Ascending aorta (tissue), 2 donors: ENCODE results near the gene HCST. TPM values are rescaled to one million over a fixed set of nuclear protein-coding genes. Genes with fewer than 3 reads are reported as not detected.

Source experiments
- DNase-seq, 2 donors: peaks; one replicate each; pipeline ENCODE4 v3.0.0-alpha.2; 2019; ENCODE audit warnings: low spot score in 2 of 2
- H3K27ac ChIP-seq, 2 donors: fragments of 200-600 bp; sonication (generic); one replicate each; pipeline ENCODE4 v1.5.1; 2016 to 2017; ENCODE audit warnings: mild to moderate bottlenecking in 1 of 2
- H3K27me3 ChIP-seq: fragments of 200-600 bp; sonication (generic); one replicate; pipeline ENCODE4 v1.5.1; 2017
- H3K36me3 ChIP-seq, 2 donors: fragments of 200-600 bp; sonication (generic); one replicate each; pipeline ENCODE4 v1.5.1; 2016
- H3K4me1 ChIP-seq, 2 donors: fragments of 200-600 bp; sonication (generic); one replicate each; pipeline ENCODE4 v1.5.1; 2016 to 2017; ENCODE audit warnings: mild to moderate bottlenecking in 1 of 2
- H3K4me3 ChIP-seq, 2 donors: fragments of 200-600 bp; sonication (generic); one replicate each; pipeline ENCODE4 v1.5.1; 2016 to 2017; ENCODE audit warnings: mild to moderate bottlenecking in 1 of 2
- H3K9me3 ChIP-seq, 2 donors: fragments of 200-600 bp; sonication (generic); one replicate each; pipeline ENCODE4 v1.5.1; 2016
- CTCF ChIP-seq, 3 experiments: fragments of 200-600 bp in 2 of 3; fragments of 450-650 bp in 1 of 3; sonication (generic) in 2 of 3; IDR thresholded peaks; one replicate each; pipeline ENCODE4 v1.5.1; 2016 to 2019; ENCODE audit warnings: antibody characterized with exemption in 3 of 3, mild to moderate bottlenecking in 1 of 3, moderate library complexity in 1 of 3
- intact Hi-C: fragments of 100-400 bp; cut with DNase I; formaldehyde crosslinking; loops from one replicate; pipeline ENCODE4 v1.15.1; 2023
- total RNA-seq: library from RNA; depleted of rRNA; stranded (reverse); fragments of >200 nt; gene quantifications from one replicate; pipeline ENCODE4 v1.1.0, GENCODE V29; 2016

HCST gene
- total RNA-seq, 1 donor from 2014 or later = not detected

DNA sequence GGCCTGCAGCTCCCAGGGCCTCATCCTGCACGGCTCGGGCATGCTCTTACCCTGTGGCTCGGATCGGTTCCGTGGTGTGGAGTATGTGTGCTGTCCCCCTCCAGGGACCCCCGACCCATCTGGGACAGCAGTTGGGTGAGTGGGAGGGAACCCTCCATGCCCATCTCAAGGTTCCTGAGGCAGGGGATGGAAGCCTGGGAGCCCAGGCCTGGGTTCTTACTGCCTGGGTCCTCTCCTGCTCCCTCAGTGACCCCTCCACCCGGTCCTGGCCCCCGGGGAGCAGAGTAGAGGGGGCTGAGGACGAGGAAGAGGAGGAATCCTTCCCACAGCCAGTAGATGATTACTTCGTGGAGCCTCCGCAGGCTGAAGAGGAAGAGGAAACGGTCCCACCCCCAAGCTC, 30.7 kb upstream of the HCST start:
- intact Hi-C loops = no loop called here
- no peak for TF ChIP-seq CTCF (IDR thresholded peaks at IDR 0.05)
- H3K27me3 ChIP-seq = no peaks in the 10 kb centered on the region
- no peak for DNase-seq
- H3K4me3 ChIP-seq = no peak overlapping the region
- H3K36me3 ChIP-seq = peaks cover 0 to 6% of the 10 kb centered on the region in 2 donors
- peaks cover 14 to 18% of the 10 kb centered on the region in 2 donors for H3K4me1 ChIP-seq
- H3K27ac ChIP-seq = no peak overlapping the region
- H3K9me3 ChIP-seq = no peaks in the 10 kb centered on the region

- no peak overlapping the region for H3K27ac ChIP-seq
- no peaks in the 10 kb centered on the region for H3K27me3 ChIP-seq
- H3K36me3 ChIP-seq = peaks cover 0 to 8% of the 10 kb centered on the region in 2 donors
- DNase-seq = no peak
- intact Hi-C loops = no loop called here
- H3K4me3 ChIP-seq = no peak overlapping the region
- TF ChIP-seq CTCF (IDR thresholded peaks at IDR 0.05) = no peak
- peaks cover 14 to 18% of the 10 kb centered on the region in 2 donors for H3K4me1 ChIP-seq
- H3K9me3 ChIP-seq = no peaks in the 10 kb centered on the region
These were observed 30.1 kb upstream of the HCST start for GRCh38 chr19:35872180-35872579.

GRCh38 chr19:35874392-35874930, 27.9 kb upstream of the HCST start:
- H3K27me3 ChIP-seq = no peaks in the 10 kb centered on the region
- no peak for DNase-seq
- intact Hi-C loops = no loop called here

DNA sequence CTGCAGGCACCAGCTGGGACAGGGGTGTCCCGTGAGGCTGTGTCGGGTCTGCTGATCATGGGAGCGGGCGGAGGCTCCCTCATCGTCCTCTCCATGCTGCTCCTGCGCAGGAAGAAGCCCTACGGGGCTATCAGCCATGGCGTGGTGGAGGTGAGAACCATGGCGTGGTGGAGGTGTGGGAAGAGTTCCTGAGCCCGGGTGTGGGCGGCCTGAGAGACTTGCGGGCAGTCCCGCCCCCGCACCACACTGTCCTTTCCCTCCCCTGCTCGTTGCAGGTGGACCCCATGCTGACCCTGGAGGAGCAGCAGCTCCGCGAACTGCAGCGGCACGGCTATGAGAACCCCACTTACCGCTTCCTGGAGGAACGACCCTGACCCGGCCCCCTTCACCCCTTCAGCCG, 23.3 kb upstream of the HCST start:
- H3K4me3 ChIP-seq = no peak overlapping the region
- peaks cover 0 to 8% of the 10 kb centered on the region in 2 donors for H3K36me3 ChIP-seq
- no peaks in the 10 kb centered on the region for H3K9me3 ChIP-seq
- no peaks in the 10 kb centered on the region for H3K4me1 ChIP-seq
- no peak for TF ChIP-seq CTCF (IDR thresholded peaks at IDR 0.05)
- DNase-seq = no peak
- no peak overlapping the region for H3K27ac ChIP-seq
- no peaks in the 10 kb centered on the region for H3K27me3 ChIP-seq
- intact Hi-C loops = no loop called here

More at GRCh38 chr19:35874392-35874930, 27.9 kb upstream of the HCST start:
- H3K36me3 ChIP-seq = peaks cover 0 to 8% of the 10 kb centered on the region in 2 donors
- H3K4me1 ChIP-seq = peaks cover 5 to 8% of the 10 kb centered on the region in 2 donors
- no peak overlapping the region for H3K4me3 ChIP-seq
- H3K27ac ChIP-seq = no peak overlapping the region
- no peaks in the 10 kb centered on the region for H3K9me3 ChIP-seq
- no peak for TF ChIP-seq CTCF (IDR thresholded peaks at IDR 0.05)

DNA sequence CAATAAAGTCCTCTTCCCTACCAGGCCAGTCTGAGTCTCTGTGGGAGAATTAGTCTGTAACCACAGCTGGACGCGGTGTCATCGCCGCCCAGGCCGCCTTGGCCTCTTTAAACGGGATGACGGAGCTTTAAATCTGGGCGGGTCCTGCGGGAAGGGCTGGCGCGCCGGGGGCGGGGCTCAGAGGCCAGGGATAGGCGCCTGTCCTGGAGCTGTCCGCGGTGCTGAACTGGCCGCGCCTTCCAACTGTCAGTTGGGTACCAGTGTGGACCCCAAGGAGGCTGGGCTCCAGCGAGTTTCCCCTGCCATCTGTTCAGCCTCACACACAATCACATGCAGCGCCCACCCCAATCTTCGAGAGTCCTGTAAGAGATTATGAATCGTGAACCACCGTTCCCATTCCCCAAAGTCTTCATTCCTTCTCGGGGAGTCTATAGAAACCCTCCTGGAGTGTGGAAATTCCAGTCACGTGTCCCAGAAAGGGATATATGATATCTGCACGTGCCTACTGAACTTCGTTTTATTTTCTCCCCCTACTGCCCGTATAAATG, 22.5 kb upstream of the HCST start:
- intact Hi-C loops = no loop called here
- no peaks in the 10 kb centered on the region for H3K27me3 ChIP-seq
- H3K4me1 ChIP-seq = no peaks in the 10 kb centered on the region
- no peaks in the 10 kb centered on the region for H3K9me3 ChIP-seq
- peak; percentile 64 to 89 for DNase-seq
- peaks cover 0 to 8% of the 10 kb centered on the region in 2 donors for H3K36me3 ChIP-seq
- no peak for TF ChIP-seq CTCF (IDR thresholded peaks at IDR 0.05)
- no peak overlapping the region for H3K27ac ChIP-seq
- H3K4me3 ChIP-seq = no peak overlapping the region
